HepG2 (cell line): Measurements from ENCODE around the gene TBCD. TPM values are rescaled to one million over a fixed set of nuclear protein-coding genes. Genes with fewer than 3 reads are reported as not detected.
A peak's percentile ranks its signal among the peaks of the same experiment; 100 is the strongest.

ENCODE experiments used
- ARHGAP35 ChIP-seq: sonication (generic); formaldehyde crosslinking; IDR thresholded peaks from 2 replicates; pipeline ENCODE4 v1.9.0; 2022; ENCODE audit warnings: mild to moderate bottlenecking, inconsistent platforms, moderate library complexity, missing genetic modification reagents, borderline replicate concordance
- ATRX ChIP-seq: sonication (generic); formaldehyde crosslinking; IDR thresholded peaks from 2 replicates; pipeline ENCODE4 v1.4.0; 2020; ENCODE audit warnings: missing genetic modification reagents, borderline replicate concordance
- BATF2 ChIP-seq: sonication (generic); formaldehyde crosslinking; IDR thresholded peaks from 2 replicates; pipeline ENCODE4 v1.8.0; 2022; ENCODE audit warnings: mild to moderate bottlenecking, missing genetic modification reagents, moderate library complexity
- ISL2 ChIP-seq: sonication (generic); formaldehyde crosslinking; IDR thresholded peaks from 2 replicates; pipeline ENCODE4 v1.5.0; 2020; ENCODE audit warnings: missing genetic modification reagents
- KDM5A ChIP-seq: fragments of 200-600 bp; sonication (generic); IDR thresholded peaks from 2 replicates; pipeline ENCODE4 v1.7.0; 2018; ENCODE audit warnings: antibody characterized with exemption, mild to moderate bottlenecking, low read length, borderline replicate concordance
- MAZ ChIP-seq, 2 experiments: sonication (generic) in 1 of 2; formaldehyde crosslinking in 1 of 2; IDR thresholded peaks; 2 replicates each; pipeline versions ENCODE4 v1.5.0 to v1.6.1; 2012 to 2020; ENCODE audit warnings: low read depth in 2 of 2, mild to moderate bottlenecking in 2 of 2, borderline replicate concordance in 1 of 2, improper control_type of control experiment in 1 of 2, low read length in 1 of 2, missing genetic modification reagents in 1 of 2, moderate library complexity in 1 of 2
- MED13 ChIP-seq: sonication (generic); formaldehyde crosslinking; IDR thresholded peaks from 2 replicates; pipeline ENCODE4 v1.5.0; 2020; ENCODE audit warnings: missing genetic modification reagents
- NR2C2 ChIP-seq: sonication (generic); formaldehyde crosslinking; IDR thresholded peaks from 2 replicates; pipeline ENCODE4 v1.4.0; 2020; ENCODE audit warnings: missing genetic modification reagents, mild to moderate bottlenecking, moderate library complexity, borderline replicate concordance
- PHB2 ChIP-seq: fragments of 450-650 bp; IDR thresholded peaks from 2 replicates; pipeline ENCODE4 v1.6.1; 2018; ENCODE audit not compliant: partially characterized antibody
- PREB ChIP-seq: sonication (generic); formaldehyde crosslinking; IDR thresholded peaks from 2 replicates; pipeline ENCODE4 v1.4.0; 2020; ENCODE audit warnings: missing genetic modification reagents
- STAT5B ChIP-seq: sonication (generic); formaldehyde crosslinking; IDR thresholded peaks from 2 replicates; pipeline ENCODE4 v1.4.0; 2020; ENCODE audit warnings: missing genetic modification reagents
- TRIM24 ChIP-seq: sonication (generic); formaldehyde crosslinking; IDR thresholded peaks from 2 replicates; pipeline ENCODE4 v1.8.0; 2022; ENCODE audit warnings: mild to moderate bottlenecking, missing genetic modification reagents
- ZBTB21 ChIP-seq: sonication (generic); formaldehyde crosslinking; IDR thresholded peaks from 2 replicates; pipeline ENCODE4 v1.4.0; 2020; ENCODE audit warnings: missing genetic modification reagents
- ZMYM4 ChIP-seq: sonication (generic); formaldehyde crosslinking; IDR thresholded peaks from 2 replicates; pipeline ENCODE4 v1.8.1; 2023; ENCODE audit warnings: mild to moderate bottlenecking, missing genetic modification reagents
- ZNF329 ChIP-seq: sonication (generic); formaldehyde crosslinking; IDR thresholded peaks from 2 replicates; pipeline ENCODE4 v1.9.0; 2021; ENCODE audit warnings: low read depth, mild to moderate bottlenecking, missing genetic modification reagents
- ZNF451 ChIP-seq: sonication (generic); formaldehyde crosslinking; IDR thresholded peaks from 2 replicates; pipeline ENCODE4 v1.5.0; 2020; ENCODE audit warnings: mild to moderate bottlenecking, missing genetic modification reagents
- ZNF501 ChIP-seq: sonication (generic); formaldehyde crosslinking; IDR thresholded peaks from 2 replicates; pipeline ENCODE4 v1.5.1; 2020; ENCODE audit warnings: mild to moderate bottlenecking, moderate library complexity, missing genetic modification reagents
- ZNF550 ChIP-seq: sonication (generic); formaldehyde crosslinking; IDR thresholded peaks from 2 replicates; pipeline ENCODE4 v1.4.0; 2020; ENCODE audit warnings: mild to moderate bottlenecking, missing genetic modification reagents, borderline replicate concordance
- ZNF598 ChIP-seq: sonication (generic); formaldehyde crosslinking; IDR thresholded peaks from 2 replicates; pipeline ENCODE4 v1.5.1; 2020; ENCODE audit warnings: mild to moderate bottlenecking, missing genetic modification reagents, borderline replicate concordance
- ZNF609 ChIP-seq: sonication (generic); formaldehyde crosslinking; IDR thresholded peaks from 2 replicates; pipeline ENCODE4 v1.4.0; 2020; ENCODE audit warnings: mild to moderate bottlenecking, missing genetic modification reagents, borderline replicate concordance
- polyA plus RNA-seq, 8 experiments: library from polyadenylated mRNA; depleted of rRNA in 3 of 8; stranded (reverse) in 7 of 8; unstranded in 1 of 8; fragments of >200 nt; fragmentation: Illumina TruSeq in 4 of 8; extraction: Trizol in 4 of 8; gene quantifications; 2 replicates each; pipeline versions ENCODE4 v1.2.1 to v1.2.3, GENCODE V29; 2011 to 2016; ENCODE audit warnings: low read depth in 4 of 8, missing spikeins in 1 of 8, mixed read lengths in 1 of 8; ENCODE audit not compliant: insufficient read depth in 1 of 8
- total RNA-seq, 5 experiments: library from RNA; depleted of rRNA; stranded (reverse); fragments of >200 nt; fragmentation: Illumina TruSeq; extraction: Trizol; gene quantifications; 2 replicates each; pipeline ENCODE4 v1.2.3, GENCODE V29; 2016; ENCODE audit warnings: low read depth in 1 of 5

Gene TBCD
- total and polyA plus RNA-seq, 2 of the 13 experiments (the other 11 are each of a cell fraction or from before 2014, with no cell fraction given), result 33.9 to 54.8 TPM

DNA sequence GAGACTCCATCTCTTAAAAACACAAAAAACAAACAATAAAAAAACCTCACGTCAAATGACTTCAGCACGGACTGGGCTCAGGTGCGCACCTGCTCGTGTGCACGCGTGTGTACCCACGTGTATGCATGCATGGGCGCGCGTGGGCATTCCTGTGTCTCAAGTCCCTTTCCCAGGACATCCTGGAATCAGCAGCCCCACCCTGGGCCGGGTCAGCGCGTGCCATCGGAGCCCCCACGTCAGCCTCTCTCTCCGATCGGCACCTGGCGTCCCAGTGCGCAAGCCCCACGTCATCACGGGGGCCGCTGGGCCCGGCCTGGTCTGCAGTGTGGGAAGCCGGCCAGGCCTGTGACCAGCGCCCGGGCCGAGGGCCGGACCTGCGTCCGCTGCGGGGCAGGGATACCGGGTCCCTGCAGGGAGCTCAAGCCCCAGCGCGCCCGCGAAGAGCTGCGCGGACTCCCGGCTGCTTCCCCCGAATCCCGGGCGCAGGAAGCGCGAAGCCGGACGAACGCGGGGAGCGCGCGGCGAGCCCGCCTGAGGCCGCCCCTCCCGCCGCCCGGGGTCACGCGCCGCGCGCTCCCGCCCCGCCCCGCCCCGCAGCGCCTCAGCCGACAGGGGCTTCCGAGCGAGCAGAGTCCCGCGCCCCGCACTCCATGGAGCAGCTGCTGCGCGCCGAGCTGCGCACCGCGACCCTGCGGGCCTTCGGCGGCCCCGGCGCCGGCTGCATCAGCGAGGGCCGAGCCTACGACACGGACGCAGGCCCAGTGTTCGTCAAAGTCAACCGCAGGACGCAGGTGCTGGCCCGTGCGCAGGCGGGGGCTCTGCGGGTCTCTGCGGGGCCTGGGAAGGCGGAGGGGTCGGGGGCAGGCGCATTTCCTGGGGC lies 16.6 kb upstream of the TBCD start, which contains the start of gene FN3K (continued):
- 0 out of 2 replicates have a peak, but pooled peaks have one; percentile 63 for TF ChIP-seq MAZ (IDR thresholded peaks at IDR 0.05; ENCODE audit: borderline replicate concordance, low read depth, low read length)
- peak; percentile 68; the same call in 1 of the 2 replicates for TF ChIP-seq MAZ (CRISPR knock-in tag; IDR thresholded peaks at IDR 0.05; ENCODE audit: low read depth)
- no peak for TF ChIP-seq ZNF550 (CRISPR knock-in tag)
- TF ChIP-seq ZNF501 (CRISPR knock-in tag), result peak; percentile 30; the same call in 1 of the 2 replicates
- no peak for TF ChIP-seq ZBTB21 (CRISPR knock-in tag)
- peak; percentile 85; the same call in 1 of the 2 replicates for TF ChIP-seq BATF2 (CRISPR knock-in tag)
- peak; percentile 12; the same call in 1 of the 2 replicates for TF ChIP-seq NR2C2 (CRISPR knock-in tag)
- no peak for TF ChIP-seq TRIM24 (CRISPR knock-in tag)
- peak; percentile 6; the same call in 1 of the 2 replicates for TF ChIP-seq ZNF609 (CRISPR knock-in tag)
- TF ChIP-seq ATRX, result no peak
- TF ChIP-seq KDM5A, result peak; percentile 33; the same call in 1 of the 2 replicates
- no peak for TF ChIP-seq ZMYM4 (CRISPR knock-in tag)
- TF ChIP-seq STAT5B (CRISPR knock-in tag), result no peak
- peak; percentile 44 for TF ChIP-seq ISL2 (CRISPR knock-in tag)
- peak; percentile 79 for TF ChIP-seq ARHGAP35
- TF ChIP-seq PREB (CRISPR knock-in tag), result no peak
- peak; percentile 27; the same call in 1 of the 2 replicates for TF ChIP-seq ZNF329 (CRISPR knock-in tag)
- TF ChIP-seq PHB2, result no peak
- 0 out of 2 replicates have a peak, but pooled peaks have one; percentile 8 for TF ChIP-seq ZNF598 (CRISPR knock-in tag)
- TF ChIP-seq ZNF451 (CRISPR knock-in tag), result peak; percentile 75
- no peak; the same call in 1 of the 2 replicates for TF ChIP-seq MED13 (CRISPR knock-in tag)
